ENCODE data around the gene TANGO2. TPM values are rescaled to one million over a fixed set of nuclear protein-coding genes. Genes with fewer than 3 reads are reported as not detected.
A peak's percentile ranks its signal among the peaks of the same experiment; 100 is the strongest.

The TANGO2 gene
- total and polyA plus RNA-seq, 9 of the 15 experiments (the other 6 are each of a cell fraction or from before 2014, with no cell fraction given) = 15.5 to 94.9 (median 70.1) TPM

GRCh38 chr22:20062043-20062765, 41.3 kb downstream of the TANGO2 start:
- H3K4me3 ChIP-seq = no peak overlapping the region
- peaks cover 16% of the 10 kb centered on the region; the same call in 2 of the 3 replicates for H3K79me2 ChIP-seq (ENCODE audit: control insufficient read depth, insufficient read depth, low read length)
- no peak overlapping the region for H3K27ac ChIP-seq (ENCODE audit: extremely low read depth, low read depth, low read length)
- H3K36me3 ChIP-seq (ENCODE audit: control insufficient read depth, insufficient read depth, low read length) = peaks cover 58% of the 10 kb centered on the region
- H2AFZ ChIP-seq (ENCODE audit: low read depth, low read length) = no peak overlapping the region
- POLR2A ChIA-PET = interaction anchor here (0.6 to 5.0 kb wide), 12 partner anchors 8 to 1870 kb away, joined by 3 to 77 read pairs (median 4); partner anchors contain the start of gene MRPL40
- H3K27me3 ChIP-seq (ENCODE audit: control insufficient read depth in 2 of 2, insufficient read depth in 2 of 2, low read length in 2 of 2) = no peaks in the 10 kb centered on the region
- FAIRE-seq (no peak), ATAC-seq (no peak), DNase-seq (ENCODE audit: extremely low read depth in 1 of 4, low spot score in 3 of 4) (no peak)
- H3K9me1 ChIP-seq (ENCODE audit: control insufficient read depth, insufficient read depth, low read length) = peaks cover 28% of the 10 kb centered on the region
- intact Hi-C loops (cut with micrococcal nuclease) = no loop called here
- CTCF ChIA-PET (ENCODE audit: low intra/inter-chr PET ratio) = no interaction called here
- H4K20me1 ChIP-seq (replicated peaks; ENCODE audit: control insufficient read depth, insufficient read depth, low read length) = peaks cover 22% of the 10 kb centered on the region; the same call in 1 of the 2 replicates
- H3K4me1 ChIP-seq (replicated peaks in 1 of 2; ENCODE audit: control insufficient read depth in 2 of 2, insufficient read depth in 2 of 2, low read length in 2 of 2) = peaks cover 28 to 81% of the 10 kb centered on the region in 2 experiments
- H3K4me2 ChIP-seq (ENCODE audit: insufficient read depth, low read length) = no peak overlapping the region
- peak overlapping the region in 1 of 2 experiments; percentile 80; a peak in 2 of 4 replicates for H3K9ac ChIP-seq (ENCODE audit: insufficient read depth in 1 of 2, low read depth in 2 of 2, low read length in 2 of 2)
- 92% methylated on average over 18 of the region's 18 CpGs for WGBS (ENCODE audit: insufficient coverage, low coverage, missing lambda C conversion rate)
- no peaks in the 10 kb centered on the region for H3K9me3 ChIP-seq (replicated peaks; ENCODE audit: control insufficient read depth, insufficient read depth, low read depth, low read length)
- in situ Hi-C loops (cut with MboI) = no loop called here
- no TSS peak for BruUV-seq (replicated peaks)
- no peak for TF ChIP-seq PTRF (tag; IDR thresholded peaks at IDR 0.05)
- TF ChIP-seq GTF2A2 (tag; IDR thresholded peaks at IDR 0.05) = no peak
- peak; percentile 2 for TF ChIP-seq CCNT2 (IDR thresholded peaks at IDR 0.05; ENCODE audit: borderline replicate concordance, extremely low read depth, insufficient read length, low read depth, low read length)
- no peak for TF ChIP-seq IRF1 (CRISPR knock-in tag; IDR thresholded peaks at IDR 0.05; ENCODE audit: borderline replicate concordance)
- TF ChIP-seq SETDB1 (IDR thresholded peaks at IDR 0.05; ENCODE audit: low read length) = no peak
- no peak for TF ChIP-seq ZNF583 (CRISPR knock-in tag; IDR thresholded peaks at IDR 0.05)
- TF ChIP-seq POLR2A (conservative IDR thresholded peaks at IDR 0.05) = no peak
- no peak for TF ChIP-seq ZBTB7A (IDR thresholded peaks at IDR 0.05; ENCODE audit: borderline replicate concordance, control insufficient read depth, low read depth, low read length)
- TF ChIP-seq GATAD2A (IDR thresholded peaks at IDR 0.05) = no peak
- no peak for TF ChIP-seq CREB1 (IDR thresholded peaks at IDR 0.05)
- TF ChIP-seq CREB1 (CRISPR knock-in tag; IDR thresholded peaks at IDR 0.05) = no peak
- no peak for TF ChIP-seq ZNF639 (CRISPR knock-in tag; conservative IDR thresholded peaks at IDR 0.05 in 1 of 2, IDR thresholded peaks at IDR 0.05 in 1 of 2)
- no peak for TF ChIP-seq DMBX1 (CRISPR knock-in tag; IDR thresholded peaks at IDR 0.05; ENCODE audit: borderline replicate concordance)
- no peak for TF ChIP-seq ZNF12 (CRISPR knock-in tag; IDR thresholded peaks at IDR 0.05)
- peak; percentile 12 for TF ChIP-seq HMGN3 (IDR thresholded peaks at IDR 0.05; ENCODE audit: borderline replicate concordance, extremely low read depth, insufficient read length, low read depth, low read length)
- TF ChIP-seq BHLHE40 (IDR thresholded peaks at IDR 0.05; ENCODE audit: low read length) = no peak
- TF ChIP-seq HBP1 (CRISPR knock-in tag; IDR thresholded peaks at IDR 0.05) = peak; percentile 59; the same call in 1 of the 2 replicates
- no peak for TF ChIP-seq CGGBP1 (CRISPR knock-in tag; IDR thresholded peaks at IDR 0.05)
- no peak for TF ChIP-seq MTA2 (IDR thresholded peaks at IDR 0.05; ENCODE audit: low read depth)

Measured in K562 (cell line).